ENCODE results near the gene RASAL3.

Gene RASAL3

GRCh38 chr19:15448778-15449619, 15.3 kb downstream of the RASAL3 start:
- no peak for DNase-seq

- DNase-seq = no peak
Observed at GRCh38 chr19:15448044-15448777, 16.1 kb downstream of the RASAL3 start.

- DNase-seq = no peak
Observed at GRCh38 chr19:15447057-15447456, 17.3 kb downstream of the RASAL3 start.

GRCh38 chr19:15445807-15446376, 18.5 kb downstream of the RASAL3 start:
- no peak for DNase-seq

GRCh38 chr19:15445227-15445605, 19.1 kb downstream of the RASAL3 start:
- DNase-seq = no peak

- no peak for DNase-seq
Observed at GRCh38 chr19:15444505-15445226, 19.7 kb downstream of the RASAL3 start.

- DNase-seq = peak; percentile 55
Observed at GRCh38 chr19:15443838-15444237, 20.5 kb downstream of the RASAL3 start.

GRCh38 chr19:15443325-15443724, 21.0 kb downstream of the RASAL3 start:
- DNase-seq = no peak

GRCh38 chr19:15442142-15442920, 22.0 kb downstream of the RASAL3 start:
- no peak for DNase-seq

- DNase-seq = no peak
Observed at GRCh38 chr19:15441317-15441716, 23.0 kb downstream of the RASAL3 start.

GRCh38 chr19:15439821-15440641, 24.3 kb downstream of the RASAL3 start:
- no peak for DNase-seq

GRCh38 chr19:15439078-15439799, 25.1 kb downstream of the RASAL3 start:
- DNase-seq = peak; percentile 6

GRCh38 chr19:15438577-15438976, 25.8 kb downstream of the RASAL3 start:
- no peak for DNase-seq

- no peak for DNase-seq
Observed at GRCh38 chr19:15438124-15438496, 26.2 kb downstream of the RASAL3 start.

GRCh38 chr19:15437355-15438123, 26.8 kb downstream of the RASAL3 start:
- DNase-seq = no peak

GRCh38 chr19:15436826-15437110, 27.6 kb downstream of the RASAL3 start:
- DNase-seq = no peak

GRCh38 chr19:15436012-15436825, 28.1 kb downstream of the RASAL3 start:
- DNase-seq = no peak

GRCh38 chr19:15433519-15434069, 30.8 kb downstream of the RASAL3 start:
- no peak for DNase-seq

Data from NCI-H446 treated with DMSO at 0.1 percent for 48 hours (cell line).